OCI-LY7 (cell line): Measurements from ENCODE around the gene NPVF. TPM values are rescaled to one million over a fixed set of nuclear protein-coding genes. Genes with fewer than 3 reads are reported as not detected.

Experiments used
- BruUV-seq: library from RNA; stranded (reverse); fragments of 400-500 nt; replicated peaks from 2 replicates; lab custom pipeline; 2021; lab: Mats Ljungman, UMichigan
- CTCF ChIA-PET: fragments of 300-600 bp; sonication (Branson Sonifier 250); formaldehyde crosslinking; loops from one replicate; lab custom pipeline; 2022; ENCODE audit warnings: antibody characterized with exemption; ENCODE audit not compliant: unreplicated experiment; lab: Charles Lee
- POLR2A ChIA-PET: fragments of 300-600 bp; sonication (Branson Sonifier 250); formaldehyde crosslinking; loops from one replicate; lab custom pipeline; 2022; ENCODE audit warnings: antibody characterized with exemption; lab: Charles Lee
- DNase-seq: peaks from one replicate; pipeline ENCODE4 v3.0.0-alpha.2; 2015; ENCODE audit warnings: low spot score
- H2AFZ ChIP-seq: fragments of 200-600 bp; sonication (generic), shearing (Covaris generic); 2 replicates; pipeline ENCODE4 v1.6.1; 2014; ENCODE audit warnings: mild to moderate bottlenecking, antibody characterized with exemption, low read length, moderate library complexity
- H3K27ac ChIP-seq: fragments of 200-600 bp; sonication (generic); 2 replicates; pipeline ENCODE4 v1.5.1; 2014; ENCODE audit warnings: mixed run types, low read depth, mild to moderate bottlenecking, moderate library complexity, low read length, inconsistent platforms; ENCODE audit not compliant: poor library complexity, severe bottlenecking
- H3K36me3 ChIP-seq: fragments of 200-600 bp; sonication (generic); 2 replicates; pipeline ENCODE4 v1.6.1; 2014; ENCODE audit warnings: mild to moderate bottlenecking, antibody characterized with exemption, low read length, moderate library complexity, mixed read lengths; ENCODE audit not compliant: insufficient read depth
- H3K4me1 ChIP-seq: fragments of 200-600 bp; sonication (generic); 2 replicates; pipeline ENCODE4 v1.5.1; 2014; ENCODE audit warnings: mild to moderate bottlenecking, low read length; ENCODE audit not compliant: insufficient read depth, poor library complexity, severe bottlenecking
- H3K4me2 ChIP-seq: fragments of 200-600 bp; sonication (generic); 2 replicates; pipeline ENCODE4 v1.6.1; 2014; ENCODE audit warnings: mild to moderate bottlenecking, low read length
- H3K4me3 ChIP-seq: fragments of 200-600 bp; sonication (generic); 2 replicates; pipeline ENCODE4 v1.5.1; 2014; ENCODE audit warnings: mild to moderate bottlenecking, low read depth, low read length; ENCODE audit not compliant: poor library complexity, severe bottlenecking
- H3K79me2 ChIP-seq: fragments of 200-600 bp; sonication (generic); 2 replicates; pipeline ENCODE4 v1.6.1; 2016; ENCODE audit warnings: low read depth, mild to moderate bottlenecking, low read length, moderate library complexity, mixed read lengths; ENCODE audit not compliant: insufficient read depth
- H3K9me2 ChIP-seq: fragments of 200-600 bp; sonication (generic); 2 replicates; pipeline ENCODE4 v1.6.1; 2016; ENCODE audit warnings: mild to moderate bottlenecking, low read length, mixed read lengths; ENCODE audit not compliant: insufficient read depth
- H3K9me3 ChIP-seq: fragments of 200-600 bp; sonication (generic); 2 replicates; pipeline ENCODE4 v1.6.1; 2014; ENCODE audit warnings: mild to moderate bottlenecking, mixed run types, low read length, mixed read lengths
- H4K20me1 ChIP-seq: fragments of 200-600 bp; sonication (generic); 2 replicates; pipeline ENCODE4 v1.6.1; 2014; ENCODE audit warnings: mild to moderate bottlenecking, antibody characterized with exemption, low read length, moderate library complexity, mixed read lengths; ENCODE audit not compliant: insufficient read depth
- CTCF ChIP-seq: fragments of 200-600 bp; sonication (generic); conservative IDR thresholded peaks from 2 replicates; pipeline ENCODE4 v1.5.1; 2014; ENCODE audit warnings: mild to moderate bottlenecking, antibody characterized with exemption, low read length, moderate library complexity, mixed read lengths
- EZH2phosphoT487 ChIP-seq: fragments of 200-600 bp; sonication (generic); IDR thresholded peaks from 2 replicates; pipeline ENCODE4 v1.6.1; 2018; ENCODE audit warnings: low read depth, borderline replicate concordance, mild to moderate bottlenecking, mixed run types, antibody characterized with exemption, low read length, moderate library complexity, mixed read lengths
- intact Hi-C: fragments of 100-400 bp; cut with micrococcal nuclease; formaldehyde crosslinking; loops from one replicate; pipeline ENCODE4 v1.10.0; 2022; ENCODE audit not compliant: unreplicated experiment
- total RNA-seq, 2 experiments: library from RNA; depleted of rRNA in 1 of 2; stranded (reverse); fragments of >200 nt in 1 of 2; shearing (Covaris generic) in 1 of 2; gene quantifications; 2 replicates each; pipeline ENCODE4 v1.2.3, GENCODE V29; 2014 to 2022

NPVF gene
- total RNA-seq, 2 experiments from 2014 or later: not detected

GRCh38 chr7:25221009-25221408 lies 7.3 kb downstream of the NPVF start:
- Histone ChIP-seq H3K36me3 (no peaks in the 10 kb centered on the region), H2AFZ (no peak overlapping the region), H3K27ac (no peak overlapping the region), H3K9me2 (no peaks in the 10 kb centered on the region), H3K4me3 (no peak overlapping the region), H3K4me1 (no peaks in the 10 kb centered on the region), H3K79me2 (no peaks in the 10 kb centered on the region), H4K20me1 (no peaks in the 10 kb centered on the region), H3K9me3 (no peaks in the 10 kb centered on the region), H3K4me2 (no peak overlapping the region)
- ChIA-PET CTCF (no interaction called here), POLR2A (no interaction called here)
- no peak for DNase-seq
- no peak for TF ChIP-seq CTCF
- no peak for TF ChIP-seq EZH2phosphoT487
- no TSS peak for BruUV-seq
- intact Hi-C loops: no loop called here

GRCh38 chr7:25218191-25218590 lies 10.1 kb downstream of the NPVF start:
- CTCF ChIA-PET: no interaction called here
- intact Hi-C loops: no loop called here
- Histone ChIP-seq H3K4me1 (no peaks in the 10 kb centered on the region), H3K4me2 (no peak overlapping the region), H3K9me2 (no peaks in the 10 kb centered on the region), H3K36me3 (no peaks in the 10 kb centered on the region), H3K79me2 (no peaks in the 10 kb centered on the region), H4K20me1 (no peaks in the 10 kb centered on the region), H2AFZ (no peak overlapping the region), H3K27ac (no peak overlapping the region), H3K9me3 (no peaks in the 10 kb centered on the region), H3K4me3 (no peak overlapping the region)
- no TSS peak for BruUV-seq
- POLR2A ChIA-PET: no interaction called here
- DNase-seq: no peak
- TF ChIP-seq EZH2phosphoT487 (no peak), CTCF (no peak)

GRCh38 chr7:25216837-25217236 lies 11.4 kb downstream of the NPVF start:
- no peak overlapping the region for H3K27ac ChIP-seq
- no peaks in the 10 kb centered on the region for H3K9me2 ChIP-seq
- ChIA-PET CTCF (interaction anchor here (0.9 kb wide), 1 partner anchor 36 kb away, joined by 3 read pairs; a partner anchor contains a TSS), POLR2A (no interaction called here)
- no peaks in the 10 kb centered on the region for H4K20me1 ChIP-seq
- no peaks in the 10 kb centered on the region for H3K9me3 ChIP-seq
- peak; percentile 98 for TF ChIP-seq CTCF
- no peak for TF ChIP-seq EZH2phosphoT487
- H3K4me3 ChIP-seq: no peak overlapping the region
- H3K4me2 ChIP-seq: no peak overlapping the region
- no peaks in the 10 kb centered on the region for H3K79me2 ChIP-seq
- no TSS peak for BruUV-seq
- peak; percentile 75 for DNase-seq
- no peaks in the 10 kb centered on the region for H3K36me3 ChIP-seq
- no peaks in the 10 kb centered on the region for H3K4me1 ChIP-seq
- intact Hi-C loops: no loop called here
- no peak overlapping the region for H2AFZ ChIP-seq
